Glutamatergic neuron (in vitro differentiated cells): ENCODE data around the gene LCNL1. TPM values are rescaled to one million over a fixed set of nuclear protein-coding genes. Genes with fewer than 3 reads are reported as not detected.

ENCODE experiments used
- DNase-seq: peaks from one replicate; pipeline ENCODE4 v3.0.0; 2022
- H3K27ac Mint-ChIP-seq: one replicate; pipeline ENCODE4 v1.8.0; 2020; ENCODE audit warnings: mild to moderate bottlenecking, mixed read lengths, inconsistent platforms; ENCODE audit not compliant: unreplicated experiment
- H3K27me3 Mint-ChIP-seq: one replicate; pipeline ENCODE4 v1.8.0; 2020; ENCODE audit warnings: mild to moderate bottlenecking, moderate library complexity, mixed read lengths, inconsistent platforms; ENCODE audit not compliant: unreplicated experiment
- H3K36me3 Mint-ChIP-seq: one replicate; pipeline ENCODE4 v1.8.0; 2020; ENCODE audit warnings: mild to moderate bottlenecking, mixed read lengths, inconsistent platforms; ENCODE audit not compliant: unreplicated experiment
- H3K4me1 Mint-ChIP-seq: one replicate; pipeline ENCODE4 v1.8.0; 2020; ENCODE audit warnings: mild to moderate bottlenecking, low read depth, mixed read lengths, inconsistent platforms; ENCODE audit not compliant: unreplicated experiment
- H3K4me3 Mint-ChIP-seq: one replicate; pipeline ENCODE4 v1.8.0; 2020; ENCODE audit warnings: mild to moderate bottlenecking, mixed read lengths, inconsistent platforms; ENCODE audit not compliant: unreplicated experiment
- H3K9me3 Mint-ChIP-seq: one replicate; pipeline ENCODE4 v1.8.0; 2020; ENCODE audit warnings: mild to moderate bottlenecking, moderate library complexity, mixed read lengths, inconsistent platforms; ENCODE audit not compliant: unreplicated experiment
- CTCF ChIP-seq: fragments of 200-600 bp; sonication (generic); IDR thresholded peaks from one replicate; pipeline ENCODE4 v1.5.0; 2021; ENCODE audit not compliant: partially characterized antibody, unreplicated experiment
- total RNA-seq: library from RNA; stranded (reverse); fragmentation: NEBNext Ultra II Directional; extraction: Animal tissue kit (Norgen Biotek cat#: 25700); gene quantifications from one replicate; pipeline ENCODE4 v1.2.1, GENCODE V29; 2021; ENCODE audit not compliant: unreplicated experiment

LCNL1 gene
- total RNA-seq, 1 donor from 2014 or later = not detected

GRCh38 chr9:136996361-136997292 lies 13.8 kb downstream of the LCNL1 start, which contains the start of gene CLIC3:
Gene CLIC3 (minus strand): TSS chr9:136996568. CDS start chr9:136996543, 25 bp downstream.
- Mint-ChIP-seq H3K4me3 (no peak within 1 kb of the TSS), H3K4me1 (peaks cover 6% of the 10 kb centered on the region)
- DNase-seq = no peak

GRCh38 chr9:136997371-136997770 lies 14.6 kb downstream of the LCNL1 start:
- H3K36me3 Mint-ChIP-seq = no peaks in the 10 kb centered on the region
- no peak overlapping the region for H3K4me3 Mint-ChIP-seq
- peaks cover 6% of the 10 kb centered on the region for H3K4me1 Mint-ChIP-seq
- H3K27ac Mint-ChIP-seq = no peak overlapping the region
- H3K27me3 Mint-ChIP-seq = peaks cover 3% of the 10 kb centered on the region
- DNase-seq = no peak
- TF ChIP-seq CTCF = no peak
- H3K9me3 Mint-ChIP-seq = peaks cover 5% of the 10 kb centered on the region

More at GRCh38 chr9:136996361-136997292, 13.8 kb downstream of the LCNL1 start, which contains the start of gene CLIC3:
- Mint-ChIP-seq H3K36me3 (no peaks in the 10 kb centered on the region), H3K27me3 (peaks cover 3% of the 10 kb centered on the region), H3K9me3 (peaks cover 5% of the 10 kb centered on the region), H3K27ac (no peak within 1 kb of the TSS)
- no peak for TF ChIP-seq CTCF

GRCh38 chr9:136997830-136998234 lies 15.0 kb downstream of the LCNL1 start:
- H3K9me3 Mint-ChIP-seq = peaks cover 5% of the 10 kb centered on the region
- no peak for DNase-seq
- no peaks in the 10 kb centered on the region for H3K36me3 Mint-ChIP-seq
- no peak overlapping the region for H3K4me3 Mint-ChIP-seq
- no peak for TF ChIP-seq CTCF
- no peak overlapping the region for H3K27ac Mint-ChIP-seq
- peaks cover 6% of the 10 kb centered on the region for H3K4me1 Mint-ChIP-seq
- peaks cover 3% of the 10 kb centered on the region for H3K27me3 Mint-ChIP-seq

GRCh38 chr9:137000177-137000930 lies 17.6 kb downstream of the LCNL1 start:
- H3K36me3 Mint-ChIP-seq = no peaks in the 10 kb centered on the region
- no peak overlapping the region for H3K27ac Mint-ChIP-seq
- no peak overlapping the region for H3K4me3 Mint-ChIP-seq
- TF ChIP-seq CTCF = no peak
- no peaks in the 10 kb centered on the region for H3K4me1 Mint-ChIP-seq
- peaks cover 7% of the 10 kb centered on the region for H3K9me3 Mint-ChIP-seq
- peaks cover 3% of the 10 kb centered on the region for H3K27me3 Mint-ChIP-seq
- no peak for DNase-seq
